GM13976 (cell line): Measurements from ENCODE around the gene CAMK1D.

Experiments used
- DNase-seq: peaks from one replicate; pipeline ENCODE4 v3.0.0; 2012; ENCODE audit warnings: low spot score
- CTCF ChIP-seq: IDR thresholded peaks from 2 replicates; pipeline ENCODE4 v1.5.1; 2012; ENCODE audit warnings: borderline replicate concordance, mild to moderate bottlenecking; ENCODE audit not compliant: insufficient read depth; ENCODE audit errors: extremely low read depth, missing control alignments, control extremely low read depth
- in situ Hi-C: fragments of 300-500 bp; cut with MboI; formaldehyde crosslinking; loops from one replicate; pipeline ENCODE4 v1.12.0; 2022; ENCODE audit warnings: low sequenced_read_pairs, mixed read lengths, inconsistent platforms; ENCODE audit not compliant: unreplicated experiment

CAMK1D gene

GRCh38 chr10:12636571-12636970 lies 287.2 kb downstream of the CAMK1D start:
- in situ Hi-C loops: no loop called here
- TF ChIP-seq CTCF: no peak
- no peak for DNase-seq

- in situ Hi-C loops: no loop called here
- DNase-seq: no peak
- TF ChIP-seq CTCF: no peak
Measured at GRCh38 chr10:12637649-12638048, 288.3 kb downstream of the CAMK1D start.

GRCh38 chr10:12638103-12638502 lies 288.8 kb downstream of the CAMK1D start:
- TF ChIP-seq CTCF: no peak
- in situ Hi-C loops: no loop called here
- no peak for DNase-seq

GRCh38 chr10:12638781-12639180 lies 289.4 kb downstream of the CAMK1D start:
- in situ Hi-C loops: no loop called here
- DNase-seq: no peak
- no peak for TF ChIP-seq CTCF

- TF ChIP-seq CTCF: no peak
- in situ Hi-C loops: no loop called here
- no peak for DNase-seq
Measured at GRCh38 chr10:12639996-12640944, 290.9 kb downstream of the CAMK1D start.

GRCh38 chr10:12642036-12642435 lies 292.7 kb downstream of the CAMK1D start:
- TF ChIP-seq CTCF: no peak
- in situ Hi-C loops: no loop called here
- DNase-seq: no peak
